ENCODE measurements around the gene ZNF462. TPM values are rescaled to one million over a fixed set of nuclear protein-coding genes. Genes with fewer than 3 reads are reported as not detected.

Gene ZNF462
- polyA plus RNA-seq, 2 of the 4 experiments (the other 2 are of a cell fraction) = 2.4 to 3.9 TPM

- POLR2A ChIA-PET = no interaction called here
- CTCF ChIA-PET = interaction anchor here (0.9 kb wide), 1 partner anchor 177 kb away, joined by 3 read pairs; no protein-coding TSS in a partner anchor
Measured at GRCh38 chr9:107046692-107047091, 183.7 kb downstream of the ZNF462 start.

GRCh38 chr9:107049046-107049802 is 186.3 kb downstream of the ZNF462 start:
- no peaks in the 10 kb centered on the region for H3K4me1 ChIP-seq
- H3K4me3 ChIP-seq = no peak overlapping the region
- TF ChIP-seq CHD4 (IDR thresholded peaks at IDR 0.05; ENCODE audit: borderline replicate concordance) (no peak), ZSCAN20 (CRISPR knock-in tag; IDR thresholded peaks at IDR 0.05) (no peak), FOXS1 (CRISPR knock-in tag; IDR thresholded peaks at IDR 0.05) (no peak), BHLHE40 (IDR thresholded peaks at IDR 0.05; ENCODE audit: low read depth, low read length) (no peak), KDM5A (IDR thresholded peaks at IDR 0.05) (no peak), SREBF2 (IDR thresholded peaks at IDR 0.05) (no peak), RNF2 (IDR thresholded peaks at IDR 0.05; ENCODE audit: borderline replicate concordance, low read depth) (no peak)
- no peak overlapping the region for H3K27ac ChIP-seq
- no peak for DNase-seq (ENCODE audit: low read depth in 1 of 2, low spot score in 1 of 2)
- WGBS (ENCODE audit: missing lambda C conversion rate) = 46% methylated on average over 13 of the region's 13 CpGs
- CTCF ChIA-PET = interaction anchor here (0.9 to 2.8 kb wide), 3 partner anchors 8 to 13 kb away, joined by 3 to 5 read pairs (median 3); no protein-coding TSS in a partner anchor
- no peak for ATAC-seq
- POLR2A ChIA-PET = no interaction called here
- no peak for FAIRE-seq
- H3K9me3 ChIP-seq = no peaks in the 10 kb centered on the region
- H3K4me2 ChIP-seq = no peak overlapping the region

More at GRCh38 chr9:107046692-107047091, 183.7 kb downstream of the ZNF462 start:
- Histone ChIP-seq H3K9me3 (no peaks in the 10 kb centered on the region), H3K4me2 (no peak overlapping the region), H3K27ac (no peak overlapping the region), H3K4me3 (no peak overlapping the region), H3K4me1 (no peaks in the 10 kb centered on the region)
- DNase-seq (ENCODE audit: low read depth in 1 of 2, low spot score in 1 of 2) (no peak), ATAC-seq (no peak), FAIRE-seq (no peak)
- TF ChIP-seq RARB (CRISPR knock-in tag; IDR thresholded peaks at IDR 0.05) = no peak
- TF ChIP-seq E2F6 (IDR thresholded peaks at IDR 0.05; ENCODE audit: borderline replicate concordance, low read depth) = no peak
- no peak for TF ChIP-seq USF2 (IDR thresholded peaks at IDR 0.05)
- no peak for TF ChIP-seq HOXB5 (CRISPR knock-in tag; IDR thresholded peaks at IDR 0.05)
- no peak for TF ChIP-seq ZNF302 (CRISPR knock-in tag; IDR thresholded peaks at IDR 0.05)
- no peak for TF ChIP-seq MAX (IDR thresholded peaks at IDR 0.05)
- TF ChIP-seq EP300 (IDR thresholded peaks at IDR 0.05) = no peak
- TF ChIP-seq EHMT2 (IDR thresholded peaks at IDR 0.05; ENCODE audit: low read depth) = no peak
- TF ChIP-seq KDM1A (IDR thresholded peaks at IDR 0.05; ENCODE audit: low read depth) = no peak
- TF ChIP-seq MAZ (IDR thresholded peaks at IDR 0.05; ENCODE audit: borderline replicate concordance, low read depth, low read length) = no peak
- no peak for TF ChIP-seq KDM5A (IDR thresholded peaks at IDR 0.05)
- TF ChIP-seq HEYL (CRISPR knock-in tag; IDR thresholded peaks at IDR 0.05) = no peak
- TF ChIP-seq CEBPB (IDR thresholded peaks at IDR 0.05) = no peak
- TF ChIP-seq NR3C1 (IDR thresholded peaks at IDR 0.05) = no peak
- no peak for TF ChIP-seq FOXS1 (CRISPR knock-in tag; IDR thresholded peaks at IDR 0.05)
- 52% methylated on average over 1 of the region's 1 CpG for WGBS (ENCODE audit: missing lambda C conversion rate)

- no peaks in the 10 kb centered on the region for H3K4me1 ChIP-seq
- ChIA-PET POLR2A (no interaction called here), CTCF (interaction anchor here (1.2 to 2.8 kb wide), 2 partner anchors 8 to 13 kb away, joined by 3 to 5 read pairs; no protein-coding TSS in a partner anchor)
- no peaks in the 10 kb centered on the region for H3K9me3 ChIP-seq
- DNase-seq (ENCODE audit: low read depth in 1 of 2, low spot score in 1 of 2) (no peak), FAIRE-seq (no peak), ATAC-seq (no peak)
- no peak overlapping the region for H3K27ac ChIP-seq
- WGBS (ENCODE audit: missing lambda C conversion rate) = 0% methylated on average over 2 of the region's 2 CpGs
- no peak overlapping the region for H3K4me2 ChIP-seq
- H3K4me3 ChIP-seq = no peak overlapping the region
- TF ChIP-seq CHD2 (IDR thresholded peaks at IDR 0.05; ENCODE audit: low read length, partially characterized antibody) (no peak), TP53 (CRISPR knock-in tag; IDR thresholded peaks at IDR 0.05) (no peak), RARB (CRISPR knock-in tag; IDR thresholded peaks at IDR 0.05) (no peak), HEYL (CRISPR knock-in tag; IDR thresholded peaks at IDR 0.05) (no peak), ZNF302 (CRISPR knock-in tag; IDR thresholded peaks at IDR 0.05) (no peak), ZSCAN20 (CRISPR knock-in tag; IDR thresholded peaks at IDR 0.05) (no peak), HOXB5 (CRISPR knock-in tag; IDR thresholded peaks at IDR 0.05) (no peak), SMC3 (IDR thresholded peaks at IDR 0.05) (no peak), KDM5A (IDR thresholded peaks at IDR 0.05) (no peak), EHMT2 (IDR thresholded peaks at IDR 0.05; ENCODE audit: low read depth) (no peak), HDAC2 (IDR thresholded peaks at IDR 0.05) (no peak), CBX8 (IDR thresholded peaks at IDR 0.05) (no peak), FOXS1 (CRISPR knock-in tag; IDR thresholded peaks at IDR 0.05) (no peak)
Measured at GRCh38 chr9:107049803-107050184, 186.8 kb downstream of the ZNF462 start.
